Caco-2 (cell line): ENCODE measurements around the gene FAM187B. TPM values are rescaled to one million over a fixed set of nuclear protein-coding genes. Genes with fewer than 3 reads are reported as not detected.

Experiments
- BruUV-seq: library from RNA; stranded (reverse); fragments of 400-500 nt; replicated peaks from 2 replicates; lab custom pipeline; 2021; lab: Mats Ljungman, UMichigan
- CTCF ChIA-PET: fragments of 300-600 bp; sonication (Branson Sonifier 250); formaldehyde crosslinking; loops from one replicate; lab custom pipeline; 2022; ENCODE audit warnings: antibody characterized with exemption; lab: Charles Lee
- POLR2A ChIA-PET: fragments of 300-600 bp; sonication (Branson Sonifier 250); formaldehyde crosslinking; loops from one replicate; lab custom pipeline; 2022; ENCODE audit warnings: antibody characterized with exemption; lab: Charles Lee
- DNase-seq, 2 experiments: peaks; one replicate each; pipeline versions ENCODE4 v3.0.0 to v3.0.0-alpha.2; 2020 to 2022
- H3K27me3 ChIP-seq: replicated peaks from 2 replicates; pipeline ENCODE4 v1.6.0; 2011; ENCODE audit warnings: low read length; ENCODE audit not compliant: control insufficient read depth, insufficient read depth
- H3K36me3 ChIP-seq: 2 replicates; pipeline ENCODE4 v1.5.1; 2011; ENCODE audit warnings: low read length; ENCODE audit not compliant: control insufficient read depth, insufficient read depth
- H3K4me1 ChIP-seq: fragments of 250-450 bp; sonication (Bioruptor Pico); 2 replicates; pipeline ENCODE4 v1.5.1; 2020; ENCODE audit warnings: mild to moderate bottlenecking
- H3K4me3 ChIP-seq: 2 replicates; pipeline ENCODE4 v1.5.1; 2011; ENCODE audit warnings: low read depth, mild to moderate bottlenecking, control low read depth, low read length
- H3K9me3 ChIP-seq: fragments of 250-450 bp; sonication (Bioruptor Pico); 2 replicates; pipeline ENCODE4 v1.5.1; 2020; ENCODE audit warnings: mild to moderate bottlenecking, moderate library complexity
- H3K27ac Mint-ChIP-seq: one replicate; pipeline ENCODE4 v1.8.0; 2022; ENCODE audit warnings: mixed read lengths; ENCODE audit not compliant: unreplicated experiment
- H3K27me3 Mint-ChIP-seq: one replicate; pipeline ENCODE4 v1.8.0; 2022; ENCODE audit warnings: mixed read lengths; ENCODE audit not compliant: insufficient read depth, unreplicated experiment
- H3K36me3 Mint-ChIP-seq: one replicate; pipeline ENCODE4 v1.8.0; 2022; ENCODE audit warnings: mild to moderate bottlenecking, mixed read lengths; ENCODE audit not compliant: insufficient read depth, unreplicated experiment
- H3K4me1 Mint-ChIP-seq: one replicate; pipeline ENCODE4 v1.8.0; 2022; ENCODE audit warnings: low read depth, mixed read lengths; ENCODE audit not compliant: unreplicated experiment
- H3K4me3 Mint-ChIP-seq: one replicate; pipeline ENCODE4 v1.8.0; 2022; ENCODE audit warnings: mild to moderate bottlenecking, moderate library complexity, mixed read lengths; ENCODE audit not compliant: unreplicated experiment
- H3K9me3 Mint-ChIP-seq: one replicate; pipeline ENCODE4 v1.8.0; 2022; ENCODE audit warnings: mixed read lengths; ENCODE audit not compliant: unreplicated experiment
- CTCF ChIP-seq, 2 experiments: fragments of 200-600 bp in 1 of 2; IDR thresholded peaks; 1 replicate in 1 of 2; 2 replicates in 1 of 2; pipeline versions ENCODE4 v1.5.1 to v1.8.0; 2011 to 2022; ENCODE audit warnings: antibody characterized with exemption in 1 of 2, control low read depth in 1 of 2, inconsistent platforms in 1 of 2, low read depth in 1 of 2, low read length in 1 of 2, mild to moderate bottlenecking in 1 of 2, moderate library complexity in 1 of 2; ENCODE audit not compliant: insufficient read depth in 1 of 2, severe bottlenecking in 1 of 2, unreplicated experiment in 1 of 2
- intact Hi-C: fragments of 100-400 bp; cut with micrococcal nuclease; formaldehyde crosslinking; loops from one replicate; pipeline ENCODE4 v1.10.0; 2022; ENCODE audit not compliant: unreplicated experiment
- total RNA-seq: library from RNA; stranded (reverse); gene quantifications from 2 replicates; pipeline ENCODE4 v1.2.3, GENCODE V29; 2022

Gene FAM187B
- total RNA-seq, 1 experiment from 2014 or later = not detected

GRCh38 chr19:35209646-35210045 lies 18.9 kb downstream of the FAM187B start:
- ChIA-PET CTCF (no interaction called here), POLR2A (no interaction called here)
- Mint-ChIP-seq H3K27me3 (no peaks in the 10 kb centered on the region), H3K9me3 (no peaks in the 10 kb centered on the region), H3K27ac (no peak overlapping the region), H3K36me3 (no peaks in the 10 kb centered on the region), H3K4me1 (peaks cover 7% of the 10 kb centered on the region), H3K4me3 (no peak overlapping the region)
- no peak for DNase-seq
- no TSS peak for BruUV-seq
- Histone ChIP-seq H3K27me3 (no peaks in the 10 kb centered on the region), H3K36me3 (no peaks in the 10 kb centered on the region), H3K4me1 (no peaks in the 10 kb centered on the region; the same call in 1 of the 2 replicates), H3K9me3 (no peaks in the 10 kb centered on the region; the same call in 1 of the 2 replicates), H3K4me3 (no peak overlapping the region)
- intact Hi-C loops = no loop called here
- no peak for TF ChIP-seq CTCF (IDR thresholded peaks at IDR 0.05; ENCODE audit: insufficient read depth in 1 of 2, low read depth in 1 of 2, low read length in 1 of 2, severe bottlenecking in 1 of 2, unreplicated experiment in 1 of 2)

GRCh38 chr19:35208121-35208520 lies 20.4 kb downstream of the FAM187B start:
- BruUV-seq = no TSS peak
- Histone ChIP-seq H3K4me3 (no peak overlapping the region), H3K4me1 (no peaks in the 10 kb centered on the region), H3K36me3 (no peaks in the 10 kb centered on the region), H3K27me3 (no peaks in the 10 kb centered on the region), H3K9me3 (no peaks in the 10 kb centered on the region; the same call in 1 of the 2 replicates)
- Mint-ChIP-seq H3K4me1 (peaks cover 7% of the 10 kb centered on the region), H3K27me3 (no peaks in the 10 kb centered on the region), H3K27ac (no peak overlapping the region), H3K9me3 (no peaks in the 10 kb centered on the region), H3K4me3 (no peak overlapping the region), H3K36me3 (no peaks in the 10 kb centered on the region)
- ChIA-PET CTCF (no interaction called here), POLR2A (no interaction called here)
- intact Hi-C loops = no loop called here
- TF ChIP-seq CTCF (IDR thresholded peaks at IDR 0.05; ENCODE audit: insufficient read depth in 1 of 2, low read depth in 1 of 2, low read length in 1 of 2, severe bottlenecking in 1 of 2, unreplicated experiment in 1 of 2) = no peak
- DNase-seq = peak in 1 of 2 experiments; percentile 2

GRCh38 chr19:35207391-35207871 lies 21.1 kb downstream of the FAM187B start:
- CTCF ChIA-PET = no interaction called here
- POLR2A ChIA-PET = no interaction called here
- TF ChIP-seq CTCF (IDR thresholded peaks at IDR 0.05; ENCODE audit: insufficient read depth in 1 of 2, low read depth in 1 of 2, low read length in 1 of 2, severe bottlenecking in 1 of 2, unreplicated experiment in 1 of 2) = no peak
- Histone ChIP-seq H3K36me3 (no peaks in the 10 kb centered on the region), H3K4me3 (no peak overlapping the region), H3K9me3 (no peaks in the 10 kb centered on the region; the same call in 1 of the 2 replicates), H3K4me1 (no peaks in the 10 kb centered on the region), H3K27me3 (no peaks in the 10 kb centered on the region)
- H3K36me3 Mint-ChIP-seq = no peaks in the 10 kb centered on the region
- no TSS peak for BruUV-seq
- H3K9me3 Mint-ChIP-seq = no peaks in the 10 kb centered on the region
- no peak overlapping the region for H3K4me3 Mint-ChIP-seq
- H3K27ac Mint-ChIP-seq = no peak overlapping the region
- H3K27me3 Mint-ChIP-seq = no peaks in the 10 kb centered on the region
- no peak for DNase-seq
- H3K4me1 Mint-ChIP-seq = peaks cover 7% of the 10 kb centered on the region
- intact Hi-C loops = no loop called here
